B cell (primary cell): ENCODE data around the gene SNX24. TPM values are rescaled to one million over a fixed set of nuclear protein-coding genes. Genes with fewer than 3 reads are reported as not detected.

Experiments
- ATAC-seq: fragments of 200-7000 bp; cut with Tn5 transposase; one replicate; pipeline ENCODE4 v1.10.0; 2021; ENCODE audit warnings: low read depth, mild to moderate bottlenecking, moderate number of reproducible peaks, moderate library complexity
- CTCF ChIA-PET: fragments of 350-600 bp; sonication (Branson Sonifier 250); formaldehyde crosslinking; loops from one replicate; lab custom pipeline; 2021; ENCODE audit warnings: antibody characterized with exemption, inconsistent platforms; lab: Charles Lee
- POLR2A ChIA-PET: fragments of 350-600 bp; sonication (Branson Sonifier 250); formaldehyde crosslinking; loops from one replicate; lab custom pipeline; 2021; ENCODE audit warnings: antibody characterized with exemption; lab: Charles Lee
- DNase-seq: peaks from one replicate; pipeline ENCODE4 v3.0.0; 2013
- H2AFZ ChIP-seq: 2 replicates; pipeline ENCODE4 v1.6.1; 2012; ENCODE audit warnings: mild to moderate bottlenecking, low read depth, low read length; ENCODE audit not compliant: insufficient read depth, poor library complexity, severe bottlenecking
- H3K27ac ChIP-seq, 2 donors: 1 replicate in 1 of 2; 2 replicates in 1 of 2; pipeline ENCODE4 v1.5.1; 2012 to 2013; ENCODE audit warnings: low read length in 2 of 2, mild to moderate bottlenecking in 2 of 2, moderate library complexity in 1 of 2
- H3K27me3 ChIP-seq, 4 experiments: fragments of 200-600 bp in 1 of 4; sonication (generic) in 1 of 4; replicated peaks in 1 of 4; 1 replicate in 2 of 4; 2 replicates in 2 of 4; pipeline versions ENCODE4 v1.6.1 to v1.7.0; 2013 to 2016; ENCODE audit warnings: low read length in 3 of 4, mild to moderate bottlenecking in 2 of 4, mixed read lengths in 1 of 4, moderate library complexity in 1 of 4; ENCODE audit not compliant: insufficient read depth in 4 of 4, control insufficient read depth in 3 of 4; ENCODE audit errors: control extremely low read depth in 1 of 4
- H3K36me3 ChIP-seq, 2 experiments: replicated peaks in 1 of 2; 1 replicate in 1 of 2; 2 replicates in 1 of 2; pipeline versions ENCODE4 v1.6.1 to v1.7.1; 2013; ENCODE audit warnings: low read length in 1 of 2; ENCODE audit not compliant: insufficient read depth in 2 of 2, control insufficient read depth in 1 of 2; ENCODE audit errors: control extremely low read depth in 1 of 2, extremely low read depth in 1 of 2
- H3K4me1 ChIP-seq, 2 donors: fragments of 200-600 bp in 1 of 2; sonication (generic) in 1 of 2; 1 replicate in 1 of 2; 2 replicates in 1 of 2; pipeline versions ENCODE4 v1.5.1 to v1.6.1; 2013 to 2017; ENCODE audit warnings: low read length in 2 of 2; ENCODE audit not compliant: control insufficient read depth in 2 of 2, insufficient read depth in 2 of 2
- H3K4me2 ChIP-seq: replicated peaks from 2 replicates; pipeline ENCODE3; 2012; ENCODE audit warnings: mild to moderate bottlenecking, low read depth, low read length; ENCODE audit not compliant: poor library complexity, severe bottlenecking
- H3K4me3 ChIP-seq, 5 experiments: fragments of 200-600 bp in 1 of 5; sonication (generic) in 1 of 5; 1 replicate in 3 of 5; 2 replicates in 2 of 5; pipeline versions ENCODE4 v1.5.1 to v1.7.0; 2011 to 2016; ENCODE audit warnings: low read length in 4 of 5, mild to moderate bottlenecking in 4 of 5, low read depth in 2 of 5, control low read depth in 1 of 5, moderate library complexity in 1 of 5; ENCODE audit not compliant: insufficient read depth in 1 of 5; ENCODE audit errors: control extremely low read depth in 1 of 5, extremely low read depth in 1 of 5
- H3K79me2 ChIP-seq: fragments of 200-600 bp; sonication (generic); one replicate; pipeline ENCODE4 v1.6.0; 2016; ENCODE audit warnings: low read length; ENCODE audit not compliant: control insufficient read depth, insufficient read depth
- H3K9ac ChIP-seq: fragments of 200-600 bp; sonication (generic); 2 replicates; pipeline ENCODE4 v1.6.1; 2017; ENCODE audit warnings: mild to moderate bottlenecking, low read length, moderate library complexity
- H3K9me3 ChIP-seq, 3 donors: one replicate each; pipeline versions ENCODE4 v1.6.1 to v1.7.1; 2013; ENCODE audit warnings: low read length in 2 of 3; ENCODE audit not compliant: control insufficient read depth in 2 of 3, insufficient read depth in 1 of 3; ENCODE audit errors: control extremely low read depth in 1 of 3
- H4K20me1 ChIP-seq: 2 replicates; pipeline ENCODE4 v1.6.0; 2012; ENCODE audit warnings: mild to moderate bottlenecking, low read length; ENCODE audit not compliant: insufficient read depth, control insufficient read depth, poor library complexity, severe bottlenecking
- H3K27ac Mint-ChIP-seq: one replicate; pipeline ENCODE4 v1.8.0; 2021; ENCODE audit warnings: mixed read lengths
- H3K27me3 Mint-ChIP-seq: one replicate; pipeline ENCODE4 v1.8.0; 2021; ENCODE audit warnings: mixed read lengths
- H3K4me1 Mint-ChIP-seq: one replicate; pipeline ENCODE4 v1.8.0; 2021; ENCODE audit warnings: mixed read lengths
- H3K4me3 Mint-ChIP-seq: one replicate; pipeline ENCODE4 v1.8.0; 2021; ENCODE audit warnings: mixed read lengths
- H3K9me3 Mint-ChIP-seq: one replicate; pipeline ENCODE4 v1.8.0; 2022; ENCODE audit warnings: mixed read lengths; ENCODE audit not compliant: insufficient read depth
- CTCF ChIP-seq: fragments of 200-600 bp; IDR thresholded peaks from one replicate; pipeline ENCODE4 v1.8.0; 2022; ENCODE audit warnings: antibody characterized with exemption, mild to moderate bottlenecking
- EZH2 ChIP-seq: IDR thresholded peaks from 2 replicates; pipeline ENCODE4 v1.6.1; 2012; ENCODE audit warnings: borderline replicate concordance, low read depth, mild to moderate bottlenecking, moderate library complexity, low read length; ENCODE audit not compliant: insufficient read depth, poor library complexity, severe bottlenecking
- WGBS: methylation state at CpG from one replicate; pipeline ENCODE4 v1.1.5; 2013; ENCODE audit warnings: missing lambda C conversion rate; ENCODE audit not compliant: insufficient coverage; 5-methylcytosine and 5-hydroxymethylcytosine counted together
- intact Hi-C: fragments of 100-400 bp; cut with micrococcal nuclease; formaldehyde crosslinking; loops from one replicate; pipeline ENCODE4 v1.10.0; 2022
- polyA plus RNA-seq: library from polyadenylated mRNA; depleted of rRNA; stranded (reverse); fragments of >200 nt; gene quantifications from 2 replicates; pipeline ENCODE4 v1.2.3, GENCODE V29; 2012
- total RNA-seq, 2 donors: library from RNA; stranded (reverse); fragments of 120-200 nt in 1 of 2; gene quantifications; 1 replicate in 1 of 2; 2 replicates in 1 of 2; pipeline versions ENCODE4 v1.2.3 to v1.2.4, GENCODE V29; 2013 to 2022

SNX24 gene
- total and polyA plus RNA-seq, 2 donors (not counting 1 experiment from before 2014, with no cell fraction given) = 1.1 to 9.3 TPM

- H3K4me2 ChIP-seq = no peak overlapping the region
- no peaks in the 10 kb centered on the region for H3K79me2 ChIP-seq
- H3K27ac ChIP-seq = no peak overlapping the region
- H2AFZ ChIP-seq = no peak overlapping the region
- ChIA-PET POLR2A (no interaction called here), CTCF (no interaction called here)
- Mint-ChIP-seq H3K9me3 (no peaks in the 10 kb centered on the region), H3K4me3 (no peak overlapping the region), H3K4me1 (no peaks in the 10 kb centered on the region), H3K27ac (no peak overlapping the region), H3K27me3 (no peaks in the 10 kb centered on the region)
- H3K4me1 ChIP-seq = no peaks in the 10 kb centered on the region
- no peaks in the 10 kb centered on the region for H4K20me1 ChIP-seq
- intact Hi-C loops = no loop called here
- H3K9ac ChIP-seq = no peak overlapping the region
- H3K9me3 ChIP-seq = no peaks in the 10 kb centered on the region
- ATAC-seq (no peak), DNase-seq (no peak)
- H3K36me3 ChIP-seq = no peaks in the 10 kb centered on the region
- no peaks in the 10 kb centered on the region for H3K27me3 ChIP-seq
- TF ChIP-seq EZH2 = no peak
- TF ChIP-seq CTCF = no peak
- no peak overlapping the region for H3K4me3 ChIP-seq
- WGBS = 93% methylated on average over 3 of the region's 6 CpGs
Observed at GRCh38 chr5:122908108-122908507, 62.7 kb downstream of the SNX24 start.

- no peak overlapping the region for H3K9ac ChIP-seq
- no peaks in the 10 kb centered on the region for H3K79me2 ChIP-seq
- no peak overlapping the region for H2AFZ ChIP-seq
- ChIA-PET CTCF (no interaction called here), POLR2A (no interaction called here)
- intact Hi-C loops = no loop called here
- H3K4me3 ChIP-seq = no peak overlapping the region
- Mint-ChIP-seq H3K27me3 (no peaks in the 10 kb centered on the region), H3K27ac (no peak overlapping the region), H3K4me3 (no peak overlapping the region), H3K4me1 (no peaks in the 10 kb centered on the region), H3K9me3 (no peaks in the 10 kb centered on the region)
- H3K27me3 ChIP-seq = no peaks in the 10 kb centered on the region
- TF ChIP-seq EZH2 = no peak
- TF ChIP-seq CTCF = no peak
- 96% methylated on average over 4 of the region's 6 CpGs for WGBS
- DNase-seq = no peak
- peaks cover 0 to 1% (median 0%) of the 10 kb centered on the region in 3 donors for H3K9me3 ChIP-seq
- H3K4me2 ChIP-seq = no peak overlapping the region
- H3K4me1 ChIP-seq = no peaks in the 10 kb centered on the region
- H4K20me1 ChIP-seq = no peaks in the 10 kb centered on the region
- no peak for ATAC-seq
- H3K36me3 ChIP-seq = no peaks in the 10 kb centered on the region
- no peak overlapping the region for H3K27ac ChIP-seq
Observed at GRCh38 chr5:122908662-122909061, 63.2 kb downstream of the SNX24 start.
